Mucosa of gallbladder (tissue), 1 donor: ENCODE data around the gene ZNF83. TPM values are rescaled to one million over a fixed set of nuclear protein-coding genes. Genes with fewer than 3 reads are reported as not detected.
"Not testable (repeated sequence)": the region's sequence is repeated elsewhere in the genome, so short reads cannot be mapped to it uniquely, and the experiment has no call there.

ENCODE experiments used
- DNase-seq: peaks from one replicate; pipeline ENCODE4 v3.0.0-alpha.2; 2020; ENCODE audit warnings: low spot score
- total RNA-seq: library from RNA; stranded (reverse); gene quantifications from one replicate; pipeline ENCODE4 v1.2.1, GENCODE V29; 2021
- donor health status: DM: no; HTN: no; CAD: no.

ZNF83 gene
- total RNA-seq, 1 donor from 2014 or later, result 80.9 TPM

DNA sequence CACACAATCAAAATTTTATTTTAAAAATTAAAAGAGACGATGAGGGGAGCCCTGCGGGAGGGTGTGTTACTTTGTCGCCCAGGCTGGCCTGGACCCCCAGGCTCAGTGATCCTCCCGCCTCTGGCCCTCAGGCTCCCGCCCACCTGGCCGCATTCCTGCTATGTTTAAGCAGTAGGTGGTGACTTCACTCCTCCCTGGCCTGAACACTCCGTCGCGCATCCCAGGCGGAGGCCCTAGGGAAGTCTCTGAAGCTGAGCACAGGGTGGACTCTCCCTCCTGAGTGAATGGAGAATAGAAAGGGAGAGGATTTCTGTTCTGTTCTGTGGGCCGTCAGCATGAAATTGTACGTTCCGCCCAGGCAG, 68.5 kb downstream of the ZNF83 start:
- DNase-seq, result not testable (repeated sequence)

DNA sequence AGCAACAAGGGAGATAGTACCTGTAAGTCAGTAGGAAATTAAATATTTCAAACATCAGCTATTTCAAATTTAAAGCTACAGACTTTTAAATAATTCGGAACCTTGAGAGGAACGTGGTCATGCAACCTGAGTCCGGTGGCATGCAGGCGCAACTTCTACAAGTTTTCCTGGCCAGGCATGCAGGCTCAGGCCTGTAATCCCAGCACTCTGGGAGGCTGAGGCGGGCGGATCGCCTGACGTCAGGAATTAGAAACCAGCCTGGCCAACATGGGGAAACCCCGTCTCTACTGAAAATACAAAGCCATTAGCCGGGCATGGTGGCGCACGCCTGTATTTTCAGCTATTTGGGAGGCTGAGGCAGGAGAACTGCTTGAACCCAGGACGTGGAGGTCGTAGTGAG, 70.2 kb downstream of the ZNF83 start:
- no peak for DNase-seq

DNA sequence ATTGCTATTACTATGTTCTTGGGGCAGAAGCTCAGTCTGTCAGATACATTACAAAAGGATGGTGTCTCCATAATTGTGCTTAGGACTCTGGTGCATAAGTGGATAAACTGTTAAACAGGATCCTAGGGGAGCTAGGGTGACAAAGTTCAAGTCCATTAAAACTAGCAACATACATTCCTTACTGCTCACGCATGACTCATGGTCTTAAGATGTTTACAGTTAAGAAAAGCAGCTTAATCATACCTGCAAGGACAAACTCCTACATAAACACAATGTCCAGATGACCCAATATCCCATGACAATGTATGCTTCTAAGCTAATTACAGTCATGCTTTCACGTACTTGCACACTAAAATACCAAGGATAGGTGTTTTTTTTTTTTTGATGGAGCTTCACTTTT, 71.6 kb downstream of the ZNF83 start:
- no peak for DNase-seq

DNA sequence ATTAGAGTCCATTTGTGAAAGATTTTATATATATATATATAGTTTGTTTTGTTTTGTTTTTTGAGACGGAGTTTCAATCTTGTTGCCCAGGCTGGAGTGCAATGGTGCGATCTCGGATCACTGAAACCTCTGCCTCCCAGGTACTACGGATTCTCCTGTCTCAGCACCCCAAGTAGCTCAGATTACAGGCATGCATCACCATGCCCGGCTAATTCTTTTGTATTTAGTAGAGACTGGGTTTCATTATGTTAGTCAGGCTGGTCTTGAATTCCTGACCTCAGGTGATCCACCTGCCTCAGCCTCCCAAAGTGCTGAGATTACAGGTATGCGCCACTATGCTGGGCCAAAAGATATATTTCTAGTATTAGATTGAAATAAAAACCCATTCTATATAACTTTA, 72.0 kb downstream of the ZNF83 start:
- DNase-seq, result no peak

Other genes starting within 250 kb of the ZNF83 start
- gene ZNF528, start 240.5 kb downstream of the ZNF83 start, total RNA-seq, result 30.3 TPM
- gene ZNF534, start 209.2 kb downstream of the ZNF83 start, total RNA-seq, result not detected
- gene ZNF578, start 184.8 kb downstream of the ZNF83 start, total RNA-seq, result 3.4 TPM
- 34.2 TPM for gene ZNF808, start 110.7 kb downstream of the ZNF83 start, total RNA-seq
- 30.4 TPM for gene ZNF701, start 68.1 kb downstream of the ZNF83 start, total RNA-seq
- gene ZNF611, start 96.7 kb upstream of the ZNF83 start, total RNA-seq, result 29.6 TPM
- 18.1 TPM for gene ZNF600, start 148.4 kb upstream of the ZNF83 start, total RNA-seq
- 27.9 TPM for gene ZNF28, start 183.3 kb upstream of the ZNF83 start, total RNA-seq
- gene ZNF468, start 219.3 kb upstream of the ZNF83 start, total RNA-seq, result 37.2 TPM